HG03045 (cell line): ENCODE measurements around the gene PPM1J.
A peak's percentile ranks its signal among the peaks of the same experiment; 100 is the strongest.

ENCODE experiments used
- ATAC-seq: cut with Tn5 transposase; IDR thresholded peaks from one replicate; pipeline ENCODE4 v1.9.1; 2021; ENCODE audit warnings: mild to moderate bottlenecking, moderate library complexity; ENCODE audit not compliant: unreplicated experiment

The PPM1J gene

GRCh38 chr1:112688781-112689193, 26.3 kb downstream of the PPM1J start:
- ATAC-seq: no peak

- ATAC-seq: no peak
Measured at GRCh38 chr1:112687785-112688496, 27.2 kb downstream of the PPM1J start.

DNA sequence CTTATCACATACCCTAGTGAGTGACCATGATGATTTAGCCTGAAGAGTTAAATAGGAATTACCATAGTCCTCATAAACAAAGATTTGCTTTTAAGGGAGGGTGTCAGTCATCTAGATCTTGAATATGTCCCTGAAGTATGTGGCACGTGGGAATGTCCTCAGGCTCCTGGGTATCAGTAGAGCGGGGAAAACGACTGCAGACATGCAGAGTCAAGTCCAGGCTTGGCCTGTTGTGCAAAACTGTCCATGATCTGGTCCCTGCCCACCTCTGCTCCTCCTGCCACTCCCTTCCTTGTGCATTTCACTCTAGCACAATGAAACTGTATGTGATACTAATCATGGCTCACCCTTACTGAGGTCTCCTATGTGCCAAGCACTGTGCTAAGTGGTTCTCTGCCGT, 27.8 kb downstream of the PPM1J start:
- no peak for ATAC-seq

DNA sequence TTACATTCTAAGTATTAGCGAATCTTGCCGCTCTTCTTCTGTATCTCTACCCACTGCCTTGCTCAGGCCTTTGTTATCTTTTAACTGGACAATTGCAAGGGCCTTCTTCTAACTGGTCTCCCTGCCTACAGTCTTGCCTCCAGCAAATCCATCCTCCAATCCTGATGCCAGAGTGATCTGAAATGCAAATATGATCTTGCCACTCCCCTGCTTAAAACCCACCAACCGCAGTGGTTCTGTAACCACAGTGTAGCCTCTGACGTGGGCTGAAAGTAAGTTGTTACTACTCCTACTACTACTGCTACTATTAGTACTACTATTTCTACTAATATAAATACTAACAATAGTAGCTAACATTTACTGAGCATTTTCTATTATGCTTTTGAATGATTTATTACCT, 28.3 kb downstream of the PPM1J start:
- no peak for ATAC-seq

DNA sequence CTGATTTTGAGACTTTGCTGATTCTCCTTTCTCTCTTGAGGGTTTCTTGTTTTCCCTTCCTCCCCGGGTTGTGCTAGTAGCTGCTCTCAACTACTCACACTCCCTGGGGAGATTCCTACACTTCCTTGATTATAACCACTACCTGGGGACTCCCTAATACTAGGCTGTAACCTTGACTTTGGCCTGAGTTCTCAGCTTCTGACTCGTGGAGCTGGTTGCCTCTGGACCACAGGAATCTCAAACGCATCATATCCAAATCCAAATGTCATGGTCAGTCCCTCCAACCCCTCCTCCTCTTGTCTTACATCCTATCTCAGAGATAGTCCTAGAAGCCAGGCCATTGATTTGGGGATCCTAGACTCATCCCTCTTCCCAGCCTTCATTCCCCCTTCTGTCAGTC, 28.7 kb downstream of the PPM1J start:
- ATAC-seq: no peak

DNA sequence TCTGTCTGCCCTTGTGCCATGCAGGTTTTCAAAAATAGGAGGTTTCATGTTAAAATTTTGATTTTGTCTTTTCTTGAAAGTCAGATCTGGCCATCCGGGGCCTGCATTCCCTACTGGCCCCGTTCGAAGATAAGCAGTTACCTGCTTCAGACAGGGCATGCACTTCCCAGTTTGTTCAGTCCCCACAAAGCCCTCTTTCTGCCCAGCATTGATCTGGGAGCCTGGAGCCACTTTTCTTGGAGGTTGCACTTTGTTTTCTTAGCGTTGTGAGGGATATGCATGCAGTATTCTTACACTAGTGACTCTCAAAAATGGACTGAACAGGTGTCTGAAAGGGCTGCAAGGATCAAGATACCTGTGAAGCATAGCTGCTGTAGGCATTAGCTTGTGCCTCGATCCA, 29.2 kb downstream of the PPM1J start:
- ATAC-seq: no peak

GRCh38 chr1:112678605-112679004, 36.5 kb downstream of the PPM1J start:
- no peak for ATAC-seq

DNA sequence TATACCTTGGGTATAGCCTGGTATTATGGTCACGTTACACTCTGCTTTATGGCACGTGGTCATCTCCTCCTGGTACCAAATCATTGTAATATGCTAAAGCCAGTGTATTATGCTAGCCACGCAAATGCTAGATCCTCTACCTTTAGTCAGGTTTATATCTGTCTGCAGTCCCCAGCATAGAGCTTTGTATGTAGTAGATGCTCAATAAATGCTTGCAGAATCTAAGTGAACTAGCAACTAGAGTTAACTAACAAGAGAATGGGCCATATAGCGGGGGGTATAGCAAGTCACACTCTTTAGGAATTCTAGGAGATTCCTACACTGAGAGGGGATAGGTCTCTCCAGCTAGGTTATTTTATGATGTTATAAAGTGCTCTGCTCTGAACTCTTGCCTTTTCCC, 37.6 kb downstream of the PPM1J start:
- no peak for ATAC-seq

GRCh38 chr1:112676543-112676942, 38.6 kb downstream of the PPM1J start:
- no peak for ATAC-seq

- no peak for ATAC-seq
Measured at GRCh38 chr1:112675728-112676381, 39.3 kb downstream of the PPM1J start.

GRCh38 chr1:112674986-112675727, 40.0 kb downstream of the PPM1J start:
- ATAC-seq: peak; percentile 29

DNA sequence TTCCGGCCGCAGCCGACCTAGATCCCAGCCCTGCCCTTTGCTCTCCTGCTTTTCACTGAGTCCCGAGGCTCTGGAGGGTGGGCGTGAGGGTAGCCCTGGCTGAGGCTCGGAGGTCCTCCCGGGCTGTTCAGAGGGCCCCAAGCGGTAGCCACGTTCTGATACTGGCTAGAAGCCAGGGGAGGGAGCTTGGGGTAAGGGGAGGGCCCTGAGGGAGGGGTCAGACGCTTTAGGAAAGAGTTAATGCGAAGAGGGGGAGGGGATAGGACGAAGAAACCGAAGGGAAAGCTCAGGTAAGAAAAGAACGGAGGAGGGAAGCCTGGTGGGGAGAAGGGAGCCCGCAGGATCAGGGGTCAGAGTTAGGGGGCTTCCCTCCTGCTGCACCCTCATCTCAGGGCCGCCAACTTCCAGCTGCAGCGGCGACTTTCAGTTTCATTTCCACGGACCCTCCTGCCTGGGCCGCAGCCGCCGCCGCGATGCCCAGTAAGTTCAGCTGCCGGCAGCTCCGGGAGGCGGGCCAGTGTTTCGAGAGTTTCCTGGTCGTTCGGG, 40.6 kb downstream of the PPM1J start, which contains the start of gene MOV10:
Gene MOV10 (plus strand): TSS at position 220 of the 546 bp plus-strand sequence. CDS start 254 bp downstream, at position 474.
- ATAC-seq: peak; percentile 65

- ATAC-seq: no peak
Measured at GRCh38 chr1:112673592-112674439, 41.3 kb downstream of the PPM1J start.

GRCh38 chr1:112672842-112673241, 42.3 kb downstream of the PPM1J start:
- ATAC-seq: no peak

GRCh38 chr1:112672009-112672408, 43.1 kb downstream of the PPM1J start:
- ATAC-seq: no peak

DNA sequence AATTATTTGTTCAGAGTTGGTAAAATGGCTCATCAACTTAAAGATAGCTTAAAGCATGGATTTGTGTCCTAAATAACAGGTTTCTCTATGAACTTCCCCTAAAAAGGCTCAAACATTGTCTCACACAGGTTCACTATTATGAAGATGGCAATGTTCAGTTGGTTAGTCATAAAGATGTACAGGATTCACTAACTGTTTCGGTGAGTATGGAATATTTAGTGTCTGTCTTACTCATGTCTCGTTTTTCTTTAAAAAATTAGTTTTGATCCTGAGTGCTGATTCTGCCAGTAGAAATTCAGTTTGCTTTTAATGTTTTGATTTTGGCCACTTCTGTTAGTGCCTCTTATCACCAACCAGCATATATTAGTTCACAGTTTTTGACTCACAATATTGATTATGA, 48.2 kb downstream of the PPM1J start:
- no peak for ATAC-seq

DNA sequence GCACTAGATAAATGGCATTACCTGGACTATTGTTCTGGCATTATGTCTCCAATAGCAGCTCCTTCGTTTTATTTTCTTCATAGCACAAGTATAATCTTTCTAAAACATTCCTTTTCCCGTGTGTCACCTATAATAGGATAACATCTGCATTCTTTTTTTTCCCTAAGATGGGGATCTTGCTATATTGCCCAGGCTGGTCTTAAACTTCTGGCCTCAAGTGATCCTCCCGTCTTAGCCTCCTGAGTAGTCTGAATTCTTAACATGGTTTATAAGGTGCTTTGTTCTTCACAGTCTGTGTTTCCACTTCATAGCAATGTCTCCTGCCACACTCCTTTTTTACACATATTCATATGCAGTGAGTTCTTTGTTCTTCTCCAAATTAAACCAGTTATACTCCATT, 49.3 kb downstream of the PPM1J start:
- ATAC-seq: no peak
